Activated T-cell treated with anti-CD3 and anti-CD28 coated beads, Interleukin-2, amount 50 U/mL, for 24 hours (primary cell): ENCODE results near the gene ELK4.
"Not testable (repeated sequence)": the region's sequence is repeated elsewhere in the genome, so short reads cannot be mapped to it uniquely, and the experiment has no call there.

Source experiments
- DNase-seq: peaks from one replicate; pipeline ENCODE4 v3.0.0-alpha.2; 2020
- H3K27ac Mint-ChIP-seq: 2 replicates; pipeline ENCODE4 v1.8.0; 2020; ENCODE audit warnings: mild to moderate bottlenecking, mixed read lengths
- H3K27me3 Mint-ChIP-seq: 2 replicates; pipeline ENCODE4 v1.8.0; 2020; ENCODE audit warnings: mixed read lengths
- H3K36me3 Mint-ChIP-seq: 2 replicates; pipeline ENCODE4 v1.8.0; 2020; ENCODE audit warnings: low read depth, mixed read lengths
- H3K4me1 Mint-ChIP-seq: 2 replicates; pipeline ENCODE4 v1.8.0; 2020; ENCODE audit warnings: low read depth, mixed read lengths
- H3K4me3 Mint-ChIP-seq: 2 replicates; pipeline ENCODE4 v1.8.0; 2020; ENCODE audit warnings: mild to moderate bottlenecking, moderate library complexity, mixed read lengths
- H3K9me3 Mint-ChIP-seq: 2 replicates; pipeline ENCODE4 v1.8.0; 2020; ENCODE audit warnings: mixed read lengths

The ELK4 gene

GRCh38 chr1:205656236-205656635 lies 24.4 kb upstream of the ELK4 start:
- Mint-ChIP-seq H3K4me1 (peaks cover 4% of the 10 kb centered on the region), H3K36me3 (no peaks in the 10 kb centered on the region), H3K27ac (no peak overlapping the region), H3K9me3 (no peaks in the 10 kb centered on the region), H3K4me3 (no peak overlapping the region), H3K27me3 (peaks cover 3% of the 10 kb centered on the region)
- DNase-seq, result no peak

- no peaks in the 10 kb centered on the region for H3K4me1 Mint-ChIP-seq
- H3K4me3 Mint-ChIP-seq, result no peak overlapping the region
- no peak for DNase-seq
- H3K27ac Mint-ChIP-seq, result no peak overlapping the region
- H3K36me3 Mint-ChIP-seq, result no peaks in the 10 kb centered on the region
- H3K9me3 Mint-ChIP-seq, result no peaks in the 10 kb centered on the region
- no peaks in the 10 kb centered on the region for H3K27me3 Mint-ChIP-seq
These were observed 21.2 kb upstream of the ELK4 start for GRCh38 chr1:205652984-205653383.

GRCh38 chr1:205650241-205650640 lies 18.4 kb upstream of the ELK4 start:
- no peak for DNase-seq
- no peaks in the 10 kb centered on the region for H3K36me3 Mint-ChIP-seq
- H3K4me3 Mint-ChIP-seq, result no peak overlapping the region
- H3K27me3 Mint-ChIP-seq, result no peaks in the 10 kb centered on the region
- no peaks in the 10 kb centered on the region for H3K4me1 Mint-ChIP-seq
- no peaks in the 10 kb centered on the region for H3K9me3 Mint-ChIP-seq
- H3K27ac Mint-ChIP-seq, result no peak overlapping the region

GRCh38 chr1:205645519-205645918 lies 13.7 kb upstream of the ELK4 start:
- Mint-ChIP-seq H3K27me3 (peaks cover 9% of the 10 kb centered on the region), H3K4me3 (no peak overlapping the region), H3K36me3 (no peaks in the 10 kb centered on the region), H3K4me1 (no peaks in the 10 kb centered on the region), H3K9me3 (no peaks in the 10 kb centered on the region), H3K27ac (no peak overlapping the region)
- no peak for DNase-seq

GRCh38 chr1:205642679-205643307 lies 11.0 kb upstream of the ELK4 start:
- H3K9me3 Mint-ChIP-seq, result no peaks in the 10 kb centered on the region
- H3K27ac Mint-ChIP-seq, result no peak overlapping the region
- DNase-seq, result no peak
- peaks cover 9% of the 10 kb centered on the region for H3K27me3 Mint-ChIP-seq
- H3K4me1 Mint-ChIP-seq, result no peaks in the 10 kb centered on the region
- no peak overlapping the region for H3K4me3 Mint-ChIP-seq
- H3K36me3 Mint-ChIP-seq, result no peaks in the 10 kb centered on the region

GRCh38 chr1:205639567-205639966 lies 7.8 kb upstream of the ELK4 start:
- Mint-ChIP-seq H3K4me1 (no peaks in the 10 kb centered on the region), H3K27me3 (peaks cover 9% of the 10 kb centered on the region), H3K9me3 (no peaks in the 10 kb centered on the region), H3K4me3 (no peak overlapping the region), H3K27ac (no peak overlapping the region), H3K36me3 (no peaks in the 10 kb centered on the region)
- DNase-seq, result no peak

- H3K9me3 Mint-ChIP-seq, result no peaks in the 10 kb centered on the region
- no peaks in the 10 kb centered on the region for H3K36me3 Mint-ChIP-seq
- no peak overlapping the region for H3K27ac Mint-ChIP-seq
- H3K4me1 Mint-ChIP-seq, result peaks cover 1% of the 10 kb centered on the region
- no peak for DNase-seq
- H3K4me3 Mint-ChIP-seq, result no peak overlapping the region
- H3K27me3 Mint-ChIP-seq, result peaks cover 6% of the 10 kb centered on the region
These were observed 6.2 kb upstream of the ELK4 start for GRCh38 chr1:205637854-205638468.

- Mint-ChIP-seq H3K9me3 (no peaks in the 10 kb centered on the region), H3K27ac (no peak overlapping the region), H3K4me3 (no peak overlapping the region), H3K27me3 (peaks cover 6% of the 10 kb centered on the region), H3K36me3 (no peaks in the 10 kb centered on the region), H3K4me1 (peaks cover 10% of the 10 kb centered on the region)
- no peak for DNase-seq
These were observed 4.9 kb upstream of the ELK4 start for GRCh38 chr1:205636732-205637131.

GRCh38 chr1:205636138-205636530 lies 4.3 kb upstream of the ELK4 start:
- H3K4me1 Mint-ChIP-seq, H3K27me3 Mint-ChIP-seq, H3K27ac Mint-ChIP-seq, H3K36me3 Mint-ChIP-seq, H3K9me3 Mint-ChIP-seq, H3K4me3 Mint-ChIP-seq, DNase-seq: not testable (repeated sequence)

- H3K27ac Mint-ChIP-seq, result no peak overlapping the region
- H3K4me3 Mint-ChIP-seq, result no peak overlapping the region
- H3K27me3 Mint-ChIP-seq, result no peaks in the 10 kb centered on the region
These were observed 1.7 kb upstream of the ELK4 start for GRCh38 chr1:205633421-205633976.

GRCh38 chr1:205632669-205633169 lies 908 bp upstream of the ELK4 start:
- no peak for DNase-seq
- H3K4me1 Mint-ChIP-seq, result peaks cover 35% of the 10 kb centered on the region
- H3K9me3 Mint-ChIP-seq, result no peaks in the 10 kb centered on the region
- H3K4me3 Mint-ChIP-seq, result peak overlapping the region; percentile 83
- H3K27me3 Mint-ChIP-seq, result no peaks in the 10 kb centered on the region
- peaks cover 27% of the 10 kb centered on the region for H3K36me3 Mint-ChIP-seq
- H3K27ac Mint-ChIP-seq, result peak overlapping the region; percentile 93

More at GRCh38 chr1:205633421-205633976, 1.7 kb upstream of the ELK4 start:
- peaks cover 27% of the 10 kb centered on the region for H3K4me1 Mint-ChIP-seq
- no peak for DNase-seq
- H3K36me3 Mint-ChIP-seq, result peaks cover 19% of the 10 kb centered on the region
- H3K9me3 Mint-ChIP-seq, result no peaks in the 10 kb centered on the region

GRCh38 chr1:205631010-205631767 lies 622 bp downstream of the ELK4 start:
- peak overlapping the region; percentile 98 for H3K27ac Mint-ChIP-seq
- H3K4me1 Mint-ChIP-seq, result peaks cover 48% of the 10 kb centered on the region
- no peaks in the 10 kb centered on the region for H3K27me3 Mint-ChIP-seq
- peak; percentile 84 for DNase-seq
- H3K9me3 Mint-ChIP-seq, result no peaks in the 10 kb centered on the region
- H3K36me3 Mint-ChIP-seq, result peaks cover 40% of the 10 kb centered on the region
- peak overlapping the region; percentile 82 for H3K4me3 Mint-ChIP-seq

GRCh38 chr1:205630651-205631009 lies 1.2 kb downstream of the ELK4 start:
- peaks cover 54% of the 10 kb centered on the region for H3K4me1 Mint-ChIP-seq
- no peaks in the 10 kb centered on the region for H3K9me3 Mint-ChIP-seq
- peaks cover 45% of the 10 kb centered on the region for H3K36me3 Mint-ChIP-seq
- peak overlapping the region; percentile 82 for H3K4me3 Mint-ChIP-seq
- peak overlapping the region; percentile 98 for H3K27ac Mint-ChIP-seq
- DNase-seq, result no peak
- no peaks in the 10 kb centered on the region for H3K27me3 Mint-ChIP-seq

GRCh38 chr1:205630241-205630640 lies 1.6 kb downstream of the ELK4 start:
- Mint-ChIP-seq H3K9me3 (no peaks in the 10 kb centered on the region), H3K36me3 (peaks cover 49% of the 10 kb centered on the region), H3K4me1 (peaks cover 56% of the 10 kb centered on the region), H3K4me3 (peak overlapping the region; percentile 82), H3K27ac (peak overlapping the region; percentile 98), H3K27me3 (no peaks in the 10 kb centered on the region)
- DNase-seq, result no peak

GRCh38 chr1:205629751-205630150 lies 2.1 kb downstream of the ELK4 start:
- peak overlapping the region; percentile 98 for H3K27ac Mint-ChIP-seq
- no peaks in the 10 kb centered on the region for H3K9me3 Mint-ChIP-seq
- peaks cover 61% of the 10 kb centered on the region for H3K4me1 Mint-ChIP-seq
- no peaks in the 10 kb centered on the region for H3K27me3 Mint-ChIP-seq
- peaks cover 54% of the 10 kb centered on the region for H3K36me3 Mint-ChIP-seq
- peak overlapping the region; percentile 82 for H3K4me3 Mint-ChIP-seq
- DNase-seq, result no peak
